ENCODE results near the gene TRIM67. TPM values are rescaled to one million over a fixed set of nuclear protein-coding genes. Genes with fewer than 3 reads are reported as not detected.

The TRIM67 gene
- total RNA-seq, 2 donors from 2014 or later: under 0.01 TPM; not detected in 1

GRCh38 chr1:231206856-231207255 is 45.0 kb downstream of the TRIM67 start:
- DNase-seq (no peak), ATAC-seq (no peak)
- Histone ChIP-seq H3K4me3 (no peak overlapping the region), H3K36me3 (replicated peaks in 1 of 2; ENCODE audit: insufficient read depth in 1 of 2, low read depth in 2 of 2) (no peaks in the 10 kb centered on the region), H3K4me1 (peaks cover 7% of the 10 kb centered on the region), H3K27ac (no peak overlapping the region), H3K9me3 (no peaks in the 10 kb centered on the region), H3K27me3 (no peaks in the 10 kb centered on the region)
- intact Hi-C loops (cut with DNase I): no loop called here
- TF ChIP-seq CTCF (IDR thresholded peaks at IDR 0.05): no peak
- no peak for TF ChIP-seq POLR2A (IDR thresholded peaks at IDR 0.05)
- 55 to 64% methylated on average over 8 of the region's 8 CpGs for WGBS, 2 donors

GRCh38 chr1:231207437-231207836 is 45.6 kb downstream of the TRIM67 start:
- DNase-seq (no peak), ATAC-seq (no peak)
- TF ChIP-seq CTCF (IDR thresholded peaks at IDR 0.05) (no peak), POLR2A (IDR thresholded peaks at IDR 0.05) (no peak)
- WGBS, 2 donors: 72 to 74% methylated on average over 3 of the region's 3 CpGs
- Histone ChIP-seq H3K4me3 (no peak overlapping the region), H3K27me3 (no peaks in the 10 kb centered on the region), H3K4me1 (peaks cover 11% of the 10 kb centered on the region), H3K9me3 (no peaks in the 10 kb centered on the region), H3K27ac (no peak overlapping the region), H3K36me3 (replicated peaks in 1 of 2; ENCODE audit: insufficient read depth in 1 of 2, low read depth in 2 of 2) (no peaks in the 10 kb centered on the region)
- intact Hi-C loops (cut with DNase I): no loop called here

GRCh38 chr1:231208980-231209379 is 47.1 kb downstream of the TRIM67 start:
- H3K27ac ChIP-seq: no peak overlapping the region
- peaks cover 11% of the 10 kb centered on the region for H3K4me1 ChIP-seq
- H3K27me3 ChIP-seq: no peaks in the 10 kb centered on the region
- no peaks in the 10 kb centered on the region for H3K9me3 ChIP-seq
- DNase-seq (no peak), ATAC-seq (no peak)
- TF ChIP-seq CTCF (IDR thresholded peaks at IDR 0.05) (no peak), POLR2A (IDR thresholded peaks at IDR 0.05) (no peak)
- WGBS, 2 donors: 81 to 88% methylated on average over 12 to 14 of the region's 14 CpGs
- intact Hi-C loops (cut with DNase I): no loop called here
- H3K4me3 ChIP-seq: no peak overlapping the region
- no peaks in the 10 kb centered on the region for H3K36me3 ChIP-seq (replicated peaks in 1 of 2; ENCODE audit: insufficient read depth in 1 of 2, low read depth in 2 of 2)

GRCh38 chr1:231209531-231209930 is 47.7 kb downstream of the TRIM67 start:
- H3K36me3 ChIP-seq (replicated peaks in 1 of 2; ENCODE audit: insufficient read depth in 1 of 2, low read depth in 2 of 2): no peaks in the 10 kb centered on the region
- peaks cover 11% of the 10 kb centered on the region for H3K4me1 ChIP-seq
- H3K27me3 ChIP-seq: no peaks in the 10 kb centered on the region
- 77 to 100% methylated on average over 2 to 5 of the region's 5 CpGs for WGBS, 2 donors
- no peaks in the 10 kb centered on the region for H3K9me3 ChIP-seq
- DNase-seq: no peak
- intact Hi-C loops (cut with DNase I): no loop called here
- no peak overlapping the region for H3K27ac ChIP-seq
- ATAC-seq: no peak
- TF ChIP-seq CTCF (IDR thresholded peaks at IDR 0.05) (no peak), POLR2A (IDR thresholded peaks at IDR 0.05) (no peak)
- H3K4me3 ChIP-seq: no peak overlapping the region

- Histone ChIP-seq H3K4me3 (no peak overlapping the region), H3K4me1 (peaks cover 11% of the 10 kb centered on the region), H3K27ac (no peak overlapping the region), H3K27me3 (no peaks in the 10 kb centered on the region), H3K9me3 (no peaks in the 10 kb centered on the region), H3K36me3 (replicated peaks in 1 of 2; ENCODE audit: insufficient read depth in 1 of 2, low read depth in 2 of 2) (no peaks in the 10 kb centered on the region)
- no peak for TF ChIP-seq CTCF (IDR thresholded peaks at IDR 0.05)
- TF ChIP-seq POLR2A (IDR thresholded peaks at IDR 0.05): no peak
- intact Hi-C loops (cut with DNase I): loop anchor here (5.0 to 10.0 kb wide), 2 partner anchors 295 to 413 kb away; no protein-coding TSS in a partner anchor
- WGBS, 2 donors: 82 to 86% methylated on average over 4 to 6 of the region's 6 CpGs
- no peak for ATAC-seq
- DNase-seq: no peak
Measured at GRCh38 chr1:231210126-231210525, 48.3 kb downstream of the TRIM67 start.

All from body of pancreas (tissue), 4 donors.